ENCODE data around the gene ANKRD33.

Gene ANKRD33

DNA sequence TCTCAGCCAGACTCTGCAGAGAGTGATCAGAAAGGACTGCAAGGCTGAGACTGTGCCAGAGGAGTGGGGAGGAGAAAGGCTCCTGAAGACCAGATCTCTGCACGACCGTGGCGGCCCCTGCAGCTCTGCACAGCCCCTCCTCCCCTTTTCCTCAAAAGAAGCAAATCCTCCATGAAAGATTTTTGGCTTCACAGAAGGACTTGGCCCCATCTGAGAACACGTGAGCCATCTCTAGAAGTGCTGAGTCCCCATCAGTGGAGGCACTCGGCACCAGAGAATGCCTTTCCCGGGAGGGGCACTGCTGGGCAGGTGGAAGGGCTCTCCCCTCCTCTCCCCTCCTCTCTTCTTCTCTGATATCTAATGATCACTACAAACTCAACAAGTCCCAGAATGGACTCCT, 46.2 kb upstream of the ANKRD33 start:
- Histone ChIP-seq H3K9me3 (ENCODE audit: severe bottlenecking) (no peaks in the 10 kb centered on the region), H3K27ac (ENCODE audit: poor library complexity, severe bottlenecking) (no peak overlapping the region), H3K27me3 (ENCODE audit: insufficient read depth, poor library complexity, severe bottlenecking) (peaks cover 37% of the 10 kb centered on the region), H3K36me3 (ENCODE audit: low read depth) (no peaks in the 10 kb centered on the region), H3K4me1 (ENCODE audit: insufficient read depth, poor library complexity, severe bottlenecking) (no peaks in the 10 kb centered on the region), H3K4me3 (ENCODE audit: severe bottlenecking) (no peak overlapping the region)
- TF ChIP-seq, protein P1, sequence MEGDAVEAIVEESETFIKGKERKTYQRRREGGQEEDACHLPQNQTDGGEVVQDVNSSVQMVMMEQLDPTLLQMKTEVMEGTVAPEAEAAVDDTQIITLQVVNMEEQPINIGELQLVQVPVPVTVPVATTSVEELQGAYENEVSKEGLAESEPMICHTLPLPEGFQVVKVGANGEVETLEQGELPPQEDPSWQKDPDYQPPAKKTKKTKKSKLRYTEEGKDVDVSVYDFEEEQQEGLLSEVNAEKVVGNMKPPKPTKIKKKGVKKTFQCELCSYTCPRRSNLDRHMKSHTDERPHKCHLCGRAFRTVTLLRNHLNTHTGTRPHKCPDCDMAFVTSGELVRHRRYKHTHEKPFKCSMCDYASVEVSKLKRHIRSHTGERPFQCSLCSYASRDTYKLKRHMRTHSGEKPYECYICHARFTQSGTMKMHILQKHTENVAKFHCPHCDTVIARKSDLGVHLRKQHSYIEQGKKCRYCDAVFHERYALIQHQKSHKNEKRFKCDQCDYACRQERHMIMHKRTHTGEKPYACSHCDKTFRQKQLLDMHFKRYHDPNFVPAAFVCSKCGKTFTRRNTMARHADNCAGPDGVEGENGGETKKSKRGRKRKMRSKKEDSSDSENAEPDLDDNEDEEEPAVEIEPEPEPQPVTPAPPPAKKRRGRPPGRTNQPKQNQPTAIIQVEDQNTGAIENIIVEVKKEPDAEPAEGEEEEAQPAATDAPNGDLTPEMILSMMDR (IDR thresholded peaks at IDR 0.05; ENCODE audit: poor library complexity, severe bottlenecking): no peak
- ATAC-seq (ENCODE audit: low read depth): no peak
- DNase-seq (ENCODE audit: low spot score): no peak

DNA sequence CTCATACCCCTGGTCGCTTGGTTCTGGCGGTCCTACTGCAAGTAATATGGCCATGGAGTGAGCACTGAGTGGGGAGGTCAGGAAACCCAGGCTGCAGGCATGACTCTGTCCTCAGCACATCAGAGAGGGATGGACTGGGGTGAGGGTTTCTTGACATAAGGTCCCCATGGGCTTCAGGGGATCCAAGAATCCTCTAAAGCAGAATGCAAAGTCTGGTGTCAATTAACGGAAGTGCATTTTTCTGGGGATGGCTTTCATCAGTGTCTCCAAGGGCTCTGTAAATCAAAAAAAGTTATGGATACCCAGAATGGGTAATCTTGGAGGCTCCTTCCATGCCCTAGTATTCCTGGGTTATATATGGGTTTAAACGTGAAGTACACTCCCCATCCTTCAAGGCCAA, 43.0 kb upstream of the ANKRD33 start:
- no peak for ATAC-seq (ENCODE audit: low read depth)
- no peaks in the 10 kb centered on the region for H3K4me1 ChIP-seq (ENCODE audit: insufficient read depth, poor library complexity, severe bottlenecking)
- no peaks in the 10 kb centered on the region for H3K36me3 ChIP-seq (ENCODE audit: low read depth)
- H3K4me3 ChIP-seq (ENCODE audit: severe bottlenecking): no peak overlapping the region
- DNase-seq (ENCODE audit: low spot score): no peak
- TF ChIP-seq, protein P1 (IDR thresholded peaks at IDR 0.05; ENCODE audit: poor library complexity, severe bottlenecking): no peak
- no peak overlapping the region for H3K27ac ChIP-seq (ENCODE audit: poor library complexity, severe bottlenecking)
- H3K9me3 ChIP-seq (ENCODE audit: severe bottlenecking): no peaks in the 10 kb centered on the region
- peaks cover 52% of the 10 kb centered on the region for H3K27me3 ChIP-seq (ENCODE audit: insufficient read depth, poor library complexity, severe bottlenecking)

GRCh38 chr12:51845482-51845881, 42.4 kb upstream of the ANKRD33 start:
- Histone ChIP-seq H3K4me1 (ENCODE audit: insufficient read depth, poor library complexity, severe bottlenecking) (no peaks in the 10 kb centered on the region), H3K9me3 (ENCODE audit: severe bottlenecking) (no peaks in the 10 kb centered on the region), H3K27me3 (ENCODE audit: insufficient read depth, poor library complexity, severe bottlenecking) (peaks cover 52% of the 10 kb centered on the region), H3K4me3 (ENCODE audit: severe bottlenecking) (no peak overlapping the region), H3K27ac (ENCODE audit: poor library complexity, severe bottlenecking) (no peak overlapping the region), H3K36me3 (ENCODE audit: low read depth) (no peaks in the 10 kb centered on the region)
- ATAC-seq (ENCODE audit: low read depth): no peak
- TF ChIP-seq, protein P1 (IDR thresholded peaks at IDR 0.05; ENCODE audit: poor library complexity, severe bottlenecking): no peak
- no peak for DNase-seq (ENCODE audit: low spot score)

DNA sequence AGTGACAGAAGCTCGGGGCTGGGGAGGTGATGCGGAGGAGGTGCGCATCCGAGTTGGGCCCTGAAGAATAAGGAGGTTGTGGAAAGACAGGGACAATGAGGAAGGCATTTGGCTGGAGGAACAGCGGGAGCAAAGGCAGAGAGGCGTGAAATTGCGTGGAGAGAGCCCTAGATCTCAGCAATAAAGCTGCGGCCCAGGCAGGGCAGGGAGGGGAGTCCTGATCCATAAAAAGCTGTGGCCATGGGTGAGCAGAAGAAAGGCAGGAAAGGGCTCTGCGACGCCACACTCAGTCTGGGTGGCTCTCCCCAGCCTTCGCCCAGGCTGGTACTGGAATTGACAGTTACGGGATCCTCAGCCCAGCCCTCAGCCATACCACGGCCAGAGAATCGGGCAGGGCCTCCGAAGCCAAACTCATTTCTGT, 41.6 kb upstream of the ANKRD33 start:
- Histone ChIP-seq H3K4me1 (ENCODE audit: insufficient read depth, poor library complexity, severe bottlenecking) (no peaks in the 10 kb centered on the region), H3K9me3 (ENCODE audit: severe bottlenecking) (no peaks in the 10 kb centered on the region), H3K27me3 (ENCODE audit: insufficient read depth, poor library complexity, severe bottlenecking) (peaks cover 52% of the 10 kb centered on the region), H3K36me3 (ENCODE audit: low read depth) (no peaks in the 10 kb centered on the region), H3K4me3 (ENCODE audit: severe bottlenecking) (no peak overlapping the region), H3K27ac (ENCODE audit: poor library complexity, severe bottlenecking) (no peak overlapping the region)
- TF ChIP-seq, protein P1 (IDR thresholded peaks at IDR 0.05; ENCODE audit: poor library complexity, severe bottlenecking): no peak
- DNase-seq (ENCODE audit: low spot score): no peak
- ATAC-seq (ENCODE audit: low read depth): no peak; the same call in 2 of the 3 replicates

DNA sequence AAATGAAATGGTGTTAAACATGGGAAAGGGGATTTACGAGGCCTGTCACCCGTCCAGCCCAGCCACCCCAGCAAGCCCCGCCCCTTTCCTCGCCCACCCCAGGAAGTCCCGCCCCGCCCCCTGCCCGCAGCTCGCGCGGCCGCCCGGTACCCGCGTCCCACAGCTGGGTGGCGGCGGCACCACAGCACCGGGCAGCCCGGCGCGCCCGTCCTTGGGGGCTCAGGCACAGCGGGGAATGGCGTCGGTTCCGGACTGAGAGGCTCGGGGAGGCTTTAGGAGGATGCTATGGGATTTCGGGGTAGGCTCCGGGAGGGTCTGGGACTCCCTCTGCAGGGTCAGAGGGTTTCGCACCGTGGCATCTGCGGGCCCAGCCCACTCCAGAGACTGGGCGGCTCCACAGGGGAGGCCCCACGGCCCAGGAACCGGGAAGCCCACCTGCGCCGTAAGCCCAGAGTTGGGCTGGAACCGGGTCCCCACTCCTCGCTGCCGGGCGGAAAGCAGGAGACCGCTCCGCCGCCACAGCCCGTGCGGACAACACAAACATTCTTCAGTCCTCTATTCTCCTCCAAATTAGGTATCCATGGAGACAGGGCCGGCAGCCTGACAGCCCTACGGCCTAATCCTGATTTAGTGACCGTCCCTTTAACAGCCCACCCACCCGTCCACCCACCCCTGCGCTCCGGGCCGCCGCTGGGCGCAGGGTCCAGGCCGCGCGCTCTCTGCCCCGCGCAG, 40.8 kb upstream of the ANKRD33 start:
- Histone ChIP-seq H3K27ac (ENCODE audit: poor library complexity, severe bottlenecking) (no peak overlapping the region), H3K4me3 (ENCODE audit: severe bottlenecking) (peak overlapping the region; percentile 19), H3K4me1 (ENCODE audit: insufficient read depth, poor library complexity, severe bottlenecking) (no peaks in the 10 kb centered on the region), H3K9me3 (ENCODE audit: severe bottlenecking) (no peaks in the 10 kb centered on the region), H3K36me3 (ENCODE audit: low read depth) (no peaks in the 10 kb centered on the region), H3K27me3 (ENCODE audit: insufficient read depth, poor library complexity, severe bottlenecking) (peaks cover 51% of the 10 kb centered on the region)
- DNase-seq (ENCODE audit: low spot score) (no peak), ATAC-seq (ENCODE audit: low read depth) (peak; percentile 28; the same call in 2 of the 3 replicates)
- TF ChIP-seq, protein P1 (IDR thresholded peaks at IDR 0.05; ENCODE audit: poor library complexity, severe bottlenecking): no peak
